Hepatocyte (in vitro differentiated cells): ENCODE results near the gene LDLRAD4. TPM values are rescaled to one million over a fixed set of nuclear protein-coding genes. Genes with fewer than 3 reads are reported as not detected.

Experiments
- DNase-seq: peaks from one replicate; pipeline ENCODE4 v3.0.0-alpha.2; 2016; ENCODE audit warnings: low spot score
- H2AFZ ChIP-seq: fragments of 200-600 bp; sonication (generic); 2 replicates; pipeline ENCODE4 v1.6.0; 2016; ENCODE audit warnings: antibody characterized with exemption, mild to moderate bottlenecking
- H3K27ac ChIP-seq: fragments of 200-600 bp; sonication (generic); 2 replicates; pipeline ENCODE4 v1.5.1; 2016; ENCODE audit warnings: mild to moderate bottlenecking
- H3K27me3 ChIP-seq: fragments of 200-600 bp; sonication (generic); 2 replicates; pipeline ENCODE4 v1.6.1; 2016
- H3K36me3 ChIP-seq: fragments of 200-600 bp; sonication (generic); replicated peaks from 2 replicates; pipeline ENCODE4 v1.5.1; 2016; ENCODE audit warnings: low read depth; ENCODE audit not compliant: insufficient read depth
- H3K4me1 ChIP-seq: fragments of 200-600 bp; sonication (generic); 2 replicates; pipeline ENCODE4 v1.5.1; 2016; ENCODE audit warnings: mild to moderate bottlenecking, moderate library complexity; ENCODE audit not compliant: insufficient read depth
- H3K4me2 ChIP-seq: fragments of 200-600 bp; sonication (generic); 2 replicates; pipeline ENCODE4 v1.6.0; 2016
- H3K4me3 ChIP-seq: fragments of 200-600 bp; sonication (generic); 2 replicates; pipeline ENCODE4 v1.5.1; 2016; ENCODE audit warnings: mild to moderate bottlenecking
- H3K79me2 ChIP-seq: fragments of 200-600 bp; sonication (generic); 2 replicates; pipeline ENCODE4 v1.6.0; 2017; ENCODE audit warnings: mild to moderate bottlenecking
- H3K9me2 ChIP-seq: fragments of 200-600 bp; sonication (generic); replicated peaks from 2 replicates; pipeline ENCODE4 v1.6.0; 2017; ENCODE audit warnings: mild to moderate bottlenecking; ENCODE audit not compliant: insufficient read depth
- H3K9me3 ChIP-seq: fragments of 200-600 bp; sonication (generic); 2 replicates; pipeline ENCODE4 v1.5.1; 2016; ENCODE audit warnings: low read depth, mild to moderate bottlenecking
- H4K20me1 ChIP-seq: fragments of 200-600 bp; sonication (generic); 2 replicates; pipeline ENCODE4 v1.6.0; 2016; ENCODE audit warnings: mild to moderate bottlenecking; ENCODE audit not compliant: insufficient read depth, poor library complexity, severe bottlenecking
- CTCF ChIP-seq: fragments of 200-600 bp; sonication (generic); IDR thresholded peaks from 2 replicates; pipeline ENCODE4 v1.5.1; 2016; ENCODE audit warnings: antibody characterized with exemption, mild to moderate bottlenecking; ENCODE audit not compliant: poor library complexity
- EZH2 ChIP-seq: fragments of 200-600 bp; sonication (generic); IDR thresholded peaks from 2 replicates; pipeline ENCODE4 v1.6.1; 2016; ENCODE audit warnings: antibody characterized with exemption, mild to moderate bottlenecking, borderline replicate concordance
- EZH2phosphoT487 ChIP-seq: fragments of 200-600 bp; sonication (generic); IDR thresholded peaks from one replicate; pipeline ENCODE4 v1.6.1; 2018; ENCODE audit warnings: antibody characterized with exemption, mild to moderate bottlenecking, low read depth, moderate library complexity; ENCODE audit not compliant: unreplicated experiment, severe bottlenecking
- WGBS: methylation state at CpG from one replicate; pipeline ENCODE4 v1.1.6; 2016; ENCODE audit warnings: low lambda C conversion rate; ENCODE audit errors: missing lambda C conversion rate; 5-methylcytosine and 5-hydroxymethylcytosine counted together
- polyA plus RNA-seq: library from polyadenylated mRNA; unstranded; fragments of >200 nt; fragmentation: Nextera tagmentation; extraction: Ambion mirVana; gene quantifications from 2 replicates; pipeline ENCODE4 v1.2.1, GENCODE V29; 2016
- total RNA-seq: library from RNA; depleted of rRNA; stranded (reverse); fragments of >200 nt; gene quantifications from 2 replicates; pipeline ENCODE4 v1.2.3, GENCODE V29; 2014

LDLRAD4 gene
- total and polyA plus RNA-seq, 2 experiments from 2014 or later, result 15.1 to 29.0 TPM

GRCh38 chr18:13545514-13545913, 327.0 kb downstream of the LDLRAD4 start:
- no peak overlapping the region for H2AFZ ChIP-seq
- H3K4me2 ChIP-seq, result no peak overlapping the region
- no peaks in the 10 kb centered on the region for H3K9me2 ChIP-seq
- TF ChIP-seq EZH2 (no peak), EZH2phosphoT487 (no peak), CTCF (no peak)
- H3K36me3 ChIP-seq, result no peaks in the 10 kb centered on the region
- no peak overlapping the region for H3K27ac ChIP-seq
- no peaks in the 10 kb centered on the region for H4K20me1 ChIP-seq
- DNase-seq, result no peak
- peaks cover 43% of the 10 kb centered on the region for H3K4me1 ChIP-seq
- H3K4me3 ChIP-seq, result no peak overlapping the region
- H3K9me3 ChIP-seq, result no peaks in the 10 kb centered on the region
- WGBS, result 82% methylated on average over 4 of the region's 4 CpGs
- peaks cover 2% of the 10 kb centered on the region for H3K79me2 ChIP-seq
- H3K27me3 ChIP-seq, result no peaks in the 10 kb centered on the region

GRCh38 chr18:13545955-13546354, 327.4 kb downstream of the LDLRAD4 start:
- Histone ChIP-seq H4K20me1 (no peaks in the 10 kb centered on the region), H3K4me3 (no peak overlapping the region), H3K27ac (no peak overlapping the region), H3K79me2 (peaks cover 2% of the 10 kb centered on the region), H3K27me3 (no peaks in the 10 kb centered on the region), H2AFZ (no peak overlapping the region), H3K4me1 (peaks cover 39% of the 10 kb centered on the region), H3K9me2 (no peaks in the 10 kb centered on the region), H3K4me2 (no peak overlapping the region), H3K36me3 (no peaks in the 10 kb centered on the region), H3K9me3 (no peaks in the 10 kb centered on the region)
- no peak for DNase-seq
- WGBS, result 94% methylated on average over 4 of the region's 4 CpGs
- TF ChIP-seq CTCF (no peak), EZH2 (no peak), EZH2phosphoT487 (no peak)

GRCh38 chr18:13546638-13547037, 328.1 kb downstream of the LDLRAD4 start:
- no peaks in the 10 kb centered on the region for H4K20me1 ChIP-seq
- H3K27me3 ChIP-seq, result no peaks in the 10 kb centered on the region
- H3K4me2 ChIP-seq, result no peak overlapping the region
- no peaks in the 10 kb centered on the region for H3K9me2 ChIP-seq
- H2AFZ ChIP-seq, result no peak overlapping the region
- WGBS, result 88% methylated on average over 8 of the region's 8 CpGs
- H3K4me3 ChIP-seq, result no peak overlapping the region
- no peaks in the 10 kb centered on the region for H3K36me3 ChIP-seq
- no peak for DNase-seq
- H3K27ac ChIP-seq, result no peak overlapping the region
- H3K9me3 ChIP-seq, result no peaks in the 10 kb centered on the region
- no peak for TF ChIP-seq CTCF
- TF ChIP-seq EZH2, result no peak
- no peak for TF ChIP-seq EZH2phosphoT487
- peaks cover 2% of the 10 kb centered on the region for H3K79me2 ChIP-seq
- peaks cover 32% of the 10 kb centered on the region for H3K4me1 ChIP-seq

- Histone ChIP-seq H3K9me2 (no peaks in the 10 kb centered on the region), H3K27me3 (no peaks in the 10 kb centered on the region), H4K20me1 (no peaks in the 10 kb centered on the region), H3K4me3 (no peak overlapping the region), H2AFZ (no peak overlapping the region), H3K4me2 (no peak overlapping the region), H3K79me2 (peaks cover 2% of the 10 kb centered on the region), H3K9me3 (no peaks in the 10 kb centered on the region), H3K36me3 (no peaks in the 10 kb centered on the region), H3K27ac (no peak overlapping the region), H3K4me1 (peaks cover 27% of the 10 kb centered on the region)
- DNase-seq, result no peak
- WGBS, result 96% methylated on average over 10 of the region's 10 CpGs
- no peak for TF ChIP-seq EZH2phosphoT487
- TF ChIP-seq CTCF, result no peak
- no peak for TF ChIP-seq EZH2
These were observed 328.8 kb downstream of the LDLRAD4 start for GRCh38 chr18:13547347-13547746.
